ENCODE measurements around the gene DCHS1. TPM values are rescaled to one million over a fixed set of nuclear protein-coding genes. Genes with fewer than 3 reads are reported as not detected.

The DCHS1 gene
- total and polyA plus RNA-seq, 10 of the 15 experiments (the other 5 are each of a cell fraction or from before 2014, with no cell fraction given): 0.02 to 0.64 (median 0.18) TPM; not detected in 1

GRCh38 chr11:6646918-6647679, 8.5 kb downstream of the DCHS1 start:
- no TSS peak for BruUV-seq (replicated peaks)
- H3K4me1 ChIP-seq (ENCODE audit: control insufficient read depth, insufficient read depth, low read length): peaks cover 21% of the 10 kb centered on the region
- FAIRE-seq (no peak), DNase-seq (ENCODE audit: low read depth, low spot score) (peak; percentile 61), ATAC-seq (peak; percentile 97)
- H3K9ac ChIP-seq (ENCODE audit: control insufficient read depth, insufficient read depth, low read length): peak overlapping the region; percentile 17; the same call in 1 of the 2 replicates
- H3K27ac ChIP-seq (ENCODE audit: control insufficient read depth, insufficient read depth): peak overlapping the region; percentile 68
- SMC1A ChIA-PET (ENCODE audit: uncharacterized antibody, unreplicated experiment): interaction anchor here (0.9 to 3.4 kb wide), 8 partner anchors 12 to 99 kb away, joined by 3 to 14 read pairs (median 5); partner anchors contain the start of genes MRPL17 and TPP1
- H4K20me1 ChIP-seq (ENCODE audit: control insufficient read depth, insufficient read depth): no peaks in the 10 kb centered on the region
- POLR2A ChIA-PET: interaction anchor here (0.6 to 2.5 kb wide), 5 partner anchors 29 to 132 kb away, joined by 3 to 10 read pairs (median 3); partner anchors contain the start of gene TAF10
- CTCF ChIA-PET: interaction anchor here (0.7 to 4.7 kb wide), 9 partner anchors 9 to 58 kb away, joined by 3 to 22 read pairs (median 4); partner anchors contain the start of genes MRPL17 and TPP1
- intact Hi-C loops (cut with micrococcal nuclease; ENCODE audit: unreplicated experiment) (no loop called here), in situ Hi-C loops (cut with MboI) (no loop called here)
- 23% methylated on average over 9 of the region's 9 CpGs for WGBS (ENCODE audit: insufficient coverage, insufficient replicate concordance, low lambda C conversion rate, missing lambda C conversion rate)
- H3K9me3 ChIP-seq (replicated peaks; ENCODE audit: control insufficient read depth, insufficient read depth, low read length): no peaks in the 10 kb centered on the region
- H3K27me3 ChIP-seq (replicated peaks in 1 of 2; ENCODE audit: control insufficient read depth in 2 of 2, insufficient read depth in 2 of 2, low read length in 1 of 2): no peaks in the 10 kb centered on the region
- H3K4me3 ChIP-seq: no peak overlapping the region
- H3K79me2 ChIP-seq (ENCODE audit: control insufficient read depth, insufficient read depth, low read length): no peaks in the 10 kb centered on the region
- peak overlapping the region; percentile 59 for H2AFZ ChIP-seq (ENCODE audit: control insufficient read depth, low read depth, low read length)
- RAD21 ChIA-PET (ENCODE audit: unreplicated experiment): interaction anchor here (0.7 to 1.4 kb wide), 6 partner anchors 13 to 43 kb away, joined by 3 to 4 read pairs (median 4); partner anchors contain the start of genes MRPL17 and TPP1
- H3K4me2 ChIP-seq (ENCODE audit: control insufficient read depth, insufficient read depth): peak overlapping the region; percentile 85
- no peaks in the 10 kb centered on the region for H3K36me3 ChIP-seq (ENCODE audit: control insufficient read depth in 2 of 2, insufficient read depth in 2 of 2, low read length in 1 of 2)
- TF ChIP-seq ESRRA (IDR thresholded peaks at IDR 0.05; ENCODE audit: low read length): no peak
- no peak for TF ChIP-seq ZNF384 (IDR thresholded peaks at IDR 0.05; ENCODE audit: borderline replicate concordance, low read depth, low read length)
- TF ChIP-seq USF1 (IDR thresholded peaks at IDR 0.05; ENCODE audit: borderline replicate concordance, extremely low read length, insufficient read depth, low read depth, low read length): no peak
- no peak for TF ChIP-seq BCL11A (IDR thresholded peaks at IDR 0.05; ENCODE audit: low read depth, low read length)
- no peak for TF ChIP-seq ZSCAN29 (IDR thresholded peaks at IDR 0.05)
- no peak for TF ChIP-seq POLR2AphosphoS2 (IDR thresholded peaks at IDR 0.05; ENCODE audit: low read depth, low read length)
- 0 out of 2 replicates have a peak, but pooled peaks have one; percentile 19 for TF ChIP-seq BACH1 (IDR thresholded peaks at IDR 0.05; ENCODE audit: borderline replicate concordance)
- 0 out of 2 replicates have a peak, but pooled peaks have one; percentile 31 for TF ChIP-seq SMARCA5 (IDR thresholded peaks at IDR 0.05)
- TF ChIP-seq MTA2 (IDR thresholded peaks at IDR 0.05; ENCODE audit: low read depth): peak; percentile 75
- peak; percentile 90 for TF ChIP-seq NBN (IDR thresholded peaks at IDR 0.05)
- no peak for TF ChIP-seq CBFB (IDR thresholded peaks at IDR 0.05; ENCODE audit: low read depth)
- TF ChIP-seq IKZF1 (conservative IDR thresholded peaks at IDR 0.05): peak; percentile 89
- 0 out of 2 replicates have a peak, but pooled peaks have one; percentile 84 for TF ChIP-seq DPF2 (IDR thresholded peaks at IDR 0.05)
- peak; percentile 97 for TF ChIP-seq SPI1 (IDR thresholded peaks at IDR 0.05; ENCODE audit: borderline replicate concordance, insufficient read depth, low read depth, low read length)
- no peak for TF ChIP-seq FOXK2 (IDR thresholded peaks at IDR 0.05)
- no peak for TF ChIP-seq ZBTB4 (CRISPR knock-in tag; IDR thresholded peaks at IDR 0.05)
- TF ChIP-seq EED (IDR thresholded peaks at IDR 0.05; ENCODE audit: low read depth): peak; percentile 98
- no peak for TF ChIP-seq NFYB (IDR thresholded peaks at IDR 0.05; ENCODE audit: insufficient read depth, low read depth, low read length)
- no peak for TF ChIP-seq HSF1 (IDR thresholded peaks at IDR 0.05; ENCODE audit: low read depth, low read length)

Measured in GM12878 (cell line).